Renal cortex interstitium (tissue), 15 donors: ENCODE measurements around the gene DZANK1. TPM values are rescaled to one million over a fixed set of nuclear protein-coding genes. Genes with fewer than 3 reads are reported as not detected.
A peak's percentile ranks its signal among the peaks of the same experiment; 100 is the strongest.
"Not testable (repeated sequence)": the region's sequence is repeated elsewhere in the genome, so short reads cannot be mapped to it uniquely, and the experiment has no call there.

Experiments
- DNase-seq, 11 donors: peaks; one replicate each; pipeline ENCODE4 v3.0.0-alpha.2; 2013; ENCODE audit warnings: low read depth in 9 of 11, low spot score in 4 of 11; ENCODE audit errors: extremely low read depth in 1 of 11
- long read RNA-seq, 16 experiments: transcript quantifications; one replicate each; lab custom pipeline, GENCODE V29; 2026
- polyA plus RNA-seq, 3 donors: library from polyadenylated mRNA; unstranded; fragments of 120-200 nt; gene quantifications; one replicate each; pipeline ENCODE4 v1.2.1, GENCODE V29; 2013; ENCODE audit not compliant: insufficient read length in 3 of 3

Gene DZANK1
- 10 to 100 TPM in 1 of 3 donors, 1 to 10 TPM in 2; 7.2 to 10.3 (median 7.3) TPM for polyA plus RNA-seq
- long read RNA-seq, donor 1 = 0 reads
- long read RNA-seq, donor 2 = 0 reads
- long read RNA-seq, donor 3 = 0 reads
- long read RNA-seq, donor 4 = 0 reads
- long read RNA-seq, donor 5, partial matches to known transcripts = 5 of 13 reads
- long read RNA-seq, donor 5, other reads (novel, unspliced or antisense) = 8 of 13 reads
- long read RNA-seq, donor 6 = 0 reads
- long read RNA-seq, donor 7 = 0 reads
- long read RNA-seq, donor 8 = 0 reads
- long read RNA-seq, donor 9 = 0 reads
- long read RNA-seq, donor 10, partial matches to known transcripts = 25 of 25 reads
- long read RNA-seq, donor 10, other reads (novel, unspliced or antisense) = 0 of 25 reads
- long read RNA-seq, donor 11 = 0 reads
- long read RNA-seq, donor 12 = 0 reads
- long read RNA-seq, donor 13, partial matches to known transcripts = 10 of 10 reads
- long read RNA-seq, donor 13, other reads (novel, unspliced or antisense) = 0 of 10 reads
- long read RNA-seq, donor 14 = 0 reads
- long read RNA-seq, donor 15 = 0 reads
- long read RNA-seq, donor 16, partial matches to known transcripts = 5 of 19 reads
- long read RNA-seq, donor 16, other reads (novel, unspliced or antisense) = 14 of 19 reads

DNA sequence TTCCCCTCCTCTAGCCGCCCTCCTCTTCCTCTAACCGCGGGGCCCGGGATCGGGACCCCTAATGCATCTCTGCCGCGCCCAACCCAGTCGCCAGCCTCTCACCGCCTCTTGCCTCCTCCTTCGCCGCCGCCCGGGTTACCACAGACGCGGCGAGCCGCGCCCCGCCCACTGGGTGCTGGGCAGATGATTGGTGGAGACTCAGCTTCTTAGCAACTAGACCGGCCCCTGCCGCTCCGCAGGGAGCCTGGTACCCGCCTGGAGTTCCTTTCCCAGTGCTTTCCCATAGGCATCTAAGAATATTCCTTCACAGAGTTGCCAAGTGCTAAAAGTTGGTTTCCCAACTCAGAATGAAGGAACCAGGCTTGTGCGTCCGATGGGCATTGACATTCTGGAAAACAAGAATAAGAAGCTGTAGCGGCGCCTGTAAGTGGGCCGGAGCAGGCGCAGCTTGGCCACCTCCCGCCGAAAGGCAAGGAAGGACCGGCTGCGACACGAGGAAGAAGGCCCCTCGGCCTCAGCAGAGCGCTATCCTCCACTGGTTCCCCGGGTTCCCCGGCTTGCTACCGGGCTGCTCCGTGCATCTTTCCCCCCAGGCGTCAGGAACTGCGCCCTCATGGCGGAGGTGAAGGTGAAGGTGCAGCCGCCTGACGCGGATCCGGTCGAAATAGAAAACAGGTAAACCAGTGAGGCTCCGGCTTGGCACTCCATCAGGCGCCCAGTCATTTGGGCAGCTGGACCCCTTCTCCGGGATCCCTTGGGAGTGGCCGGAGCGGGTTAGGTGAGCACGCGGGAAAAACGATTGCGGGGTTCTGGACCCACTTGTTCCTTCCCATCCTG, at the start of gene DZANK1, which contains the start of gene POLR3F:
DZANK1 (minus strand) TSS at position 137 of the 837 bp plus-strand sequence. CDS start 1,672 bp downstream, outside the sequence.
POLR3F (plus strand) TSS at position 497 of the 837 bp plus-strand sequence; CDS start at position 614, 117 bp downstream.
- peak; percentile 91 to 96 (median 93) for DNase-seq

DNA sequence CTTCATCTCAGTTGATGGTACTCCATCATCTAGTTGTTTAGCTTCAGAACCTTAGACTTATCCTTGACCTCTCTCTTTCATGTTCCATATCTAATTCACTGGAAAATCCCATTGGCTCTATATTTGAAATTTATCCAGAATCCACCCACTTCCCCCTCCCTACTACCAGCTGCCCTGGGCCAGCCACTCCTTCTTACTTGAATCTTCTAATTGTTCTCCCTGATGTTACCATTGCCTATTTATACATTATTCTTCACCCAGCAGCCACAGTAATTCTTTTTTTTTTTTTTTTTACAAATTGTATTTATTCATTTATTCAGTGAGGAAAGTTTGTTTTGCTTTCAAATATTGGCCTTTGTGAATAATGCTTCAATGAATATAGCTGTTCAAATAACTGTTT, 49.1 kb upstream of the DZANK1 start:
- no peak for DNase-seq

DNA sequence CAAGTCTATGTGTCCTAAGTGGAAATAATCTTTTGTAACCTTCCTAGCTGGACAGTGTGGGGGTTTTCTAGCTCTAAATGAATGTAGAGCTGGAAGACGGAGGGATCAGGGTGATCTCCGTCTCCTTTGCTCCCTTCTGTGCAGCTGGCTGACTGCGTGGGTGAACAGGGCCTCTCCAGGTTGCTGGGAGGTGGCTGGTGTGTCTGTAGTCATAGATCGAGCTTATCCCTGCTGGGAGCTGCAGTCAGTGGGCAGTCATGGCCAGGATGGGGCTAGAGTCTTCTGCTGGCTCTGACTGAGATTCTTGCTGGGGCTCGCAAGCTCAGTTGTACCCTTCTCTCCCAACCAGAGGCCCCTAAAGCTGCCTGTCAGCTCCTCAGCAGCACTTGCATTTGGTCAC, 47.3 kb upstream of the DZANK1 start:
- no peak for DNase-seq

DNA sequence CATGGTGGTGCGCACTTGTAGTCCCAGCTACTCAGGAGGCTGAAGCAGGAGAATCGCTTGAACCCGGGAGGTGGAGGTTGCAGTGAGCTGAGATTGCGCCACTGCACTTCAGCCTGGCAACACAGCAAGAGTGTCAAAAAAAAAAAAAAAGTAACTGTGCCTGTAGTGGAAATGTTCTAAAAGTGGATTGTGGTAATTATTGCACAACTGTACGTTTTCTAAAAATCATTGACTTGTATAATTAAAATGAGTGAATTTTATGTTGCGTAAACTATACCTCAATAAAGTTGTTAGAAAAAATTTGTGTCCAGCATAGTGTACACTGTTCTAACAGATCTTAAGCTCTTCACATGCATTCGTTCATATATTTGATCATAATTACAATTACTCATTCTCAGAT, 46.4 kb upstream of the DZANK1 start:
- no peak for DNase-seq

DNA sequence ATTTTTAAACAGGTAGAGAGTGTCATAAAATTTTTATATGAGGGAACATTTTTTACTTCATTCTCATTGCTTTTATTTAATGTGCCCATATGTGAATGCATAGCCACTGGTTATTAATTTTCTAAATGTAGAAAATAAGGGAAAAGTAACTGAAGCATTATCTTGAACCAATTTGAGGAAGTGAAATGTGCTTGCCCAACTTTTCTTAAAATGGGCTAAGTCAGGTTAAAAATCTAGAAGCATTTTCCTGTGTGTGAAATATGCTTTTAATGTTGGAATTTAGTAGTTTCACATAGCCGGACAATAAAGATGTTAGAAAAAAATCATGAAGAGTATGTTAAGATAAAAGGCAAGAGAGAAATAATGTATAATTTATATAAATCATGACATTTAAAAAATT, 44.7 kb upstream of the DZANK1 start:
- DNase-seq = no peak

DNA sequence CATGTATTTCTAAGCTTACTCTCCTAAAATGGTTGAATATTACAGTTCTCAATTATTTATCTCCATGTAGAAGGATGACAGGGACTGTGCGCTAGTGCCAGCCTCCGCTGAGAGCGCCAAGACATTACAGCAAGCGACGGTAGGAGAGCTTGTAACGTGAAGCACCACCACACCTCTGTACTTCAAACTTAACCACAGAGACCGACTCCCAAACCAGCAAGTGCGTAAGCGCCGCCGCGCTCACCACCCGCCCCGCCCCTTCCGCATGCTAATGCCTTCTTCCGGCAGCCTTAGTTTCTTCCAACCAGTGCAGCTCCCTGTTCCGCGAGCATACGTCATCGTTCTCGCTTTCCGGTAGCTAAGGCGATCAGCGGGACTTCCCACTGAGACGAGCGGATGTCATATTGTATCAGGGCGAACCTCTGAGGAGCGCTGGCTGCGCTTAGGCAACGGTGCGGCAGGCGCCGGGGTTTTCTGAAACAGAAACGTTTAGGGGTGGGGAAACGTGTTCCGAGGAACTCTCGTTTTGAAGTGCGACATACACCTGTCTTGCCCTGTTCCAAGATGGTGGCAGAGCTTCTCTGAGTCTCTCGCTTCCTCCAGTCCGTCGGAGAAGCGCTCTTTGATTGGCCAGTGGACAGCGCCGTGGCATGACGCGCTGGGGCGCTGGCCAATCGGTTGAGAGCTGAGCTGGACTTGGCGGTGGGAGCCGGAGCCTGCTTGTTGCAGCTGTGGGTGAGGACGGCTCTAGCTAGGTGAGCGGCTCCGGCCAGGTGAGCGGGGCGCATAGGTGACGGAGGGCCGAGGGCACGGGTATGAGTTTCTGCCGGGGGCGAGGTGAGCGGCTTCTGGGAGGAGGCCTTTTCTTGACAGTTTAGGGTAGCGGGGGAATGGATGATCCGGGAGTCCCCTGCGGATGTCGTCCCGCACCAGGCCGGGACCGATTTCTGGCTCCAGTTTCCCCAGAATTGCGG, 40.7 kb upstream of the DZANK1 start, which contains the start of gene SEC23B:
SEC23B (plus strand) TSS at position 723 of the 974 bp plus-strand sequence. CDS start 2,896 bp downstream, outside the sequence.
- peak; percentile 91 to 97 (median 95) for DNase-seq

DNA sequence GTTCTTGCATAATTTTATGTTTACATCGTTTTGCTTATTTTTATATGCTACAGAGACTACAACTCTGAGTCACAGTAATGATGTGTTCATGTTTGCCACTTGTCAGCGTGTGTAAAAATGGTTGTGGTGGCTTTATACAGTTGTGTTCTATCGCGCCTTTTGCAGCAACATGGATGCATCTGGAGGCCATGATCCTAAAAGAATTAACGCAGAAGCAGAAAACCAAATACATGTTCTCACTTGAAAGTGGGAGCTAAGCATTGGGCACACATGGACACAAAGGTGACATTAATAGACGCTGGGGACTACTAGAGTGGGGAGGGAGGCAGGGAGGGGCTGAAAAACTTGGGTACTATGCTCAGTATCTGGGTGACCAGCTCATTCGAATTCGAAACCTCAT, 39.9 kb upstream of the DZANK1 start:
- DNase-seq = no peak

DNA sequence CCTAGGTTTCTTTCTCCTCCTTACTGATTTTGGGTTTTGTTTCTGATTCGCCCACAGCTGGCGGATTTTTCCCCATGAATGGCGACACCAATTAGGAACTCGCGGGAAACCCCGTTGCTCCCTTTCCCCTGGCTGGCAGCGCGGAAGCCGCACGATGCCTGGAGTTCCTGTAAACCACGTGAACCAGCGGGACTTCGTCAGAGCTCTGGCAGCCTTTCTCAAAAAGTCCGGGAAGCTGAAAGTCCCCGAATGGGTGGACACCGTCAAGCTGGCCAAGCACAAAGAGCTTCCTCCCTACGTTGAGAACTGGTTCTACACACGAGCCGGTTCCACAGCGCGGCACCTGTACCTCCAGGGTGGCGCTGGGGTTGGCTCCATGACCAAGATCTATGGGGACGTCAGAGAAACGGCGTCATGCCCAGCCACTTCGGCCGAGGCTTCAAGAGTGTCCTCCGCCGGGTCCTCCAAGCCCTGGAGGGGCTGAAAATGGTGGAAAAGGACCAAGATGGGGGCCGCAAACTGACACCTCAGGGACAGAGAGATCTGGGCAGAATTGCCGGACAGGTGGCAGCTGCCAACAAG, 37.7 kb upstream of the DZANK1 start:
- no peak for DNase-seq

DNA sequence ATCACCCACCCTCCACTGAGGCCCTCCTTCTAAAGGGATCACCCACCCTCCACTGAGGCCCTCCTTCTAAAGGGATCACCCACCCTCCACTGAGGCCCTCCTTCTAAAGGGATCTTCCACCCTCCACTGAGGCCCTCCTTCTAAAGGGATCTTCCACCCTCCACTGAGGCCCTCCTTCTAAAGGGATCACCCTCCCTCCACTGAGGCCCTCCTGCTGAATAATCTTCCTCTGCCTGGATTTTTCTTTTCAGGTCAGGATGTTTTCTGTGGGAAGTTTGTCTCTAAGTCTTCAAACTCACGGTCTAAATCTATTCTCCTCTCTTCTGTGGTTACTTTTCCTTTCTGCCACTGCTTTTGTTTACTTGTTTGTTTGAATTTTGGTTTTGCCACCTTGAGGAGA, 34.8 kb upstream of the DZANK1 start:
- not testable (repeated sequence) for DNase-seq

DNA sequence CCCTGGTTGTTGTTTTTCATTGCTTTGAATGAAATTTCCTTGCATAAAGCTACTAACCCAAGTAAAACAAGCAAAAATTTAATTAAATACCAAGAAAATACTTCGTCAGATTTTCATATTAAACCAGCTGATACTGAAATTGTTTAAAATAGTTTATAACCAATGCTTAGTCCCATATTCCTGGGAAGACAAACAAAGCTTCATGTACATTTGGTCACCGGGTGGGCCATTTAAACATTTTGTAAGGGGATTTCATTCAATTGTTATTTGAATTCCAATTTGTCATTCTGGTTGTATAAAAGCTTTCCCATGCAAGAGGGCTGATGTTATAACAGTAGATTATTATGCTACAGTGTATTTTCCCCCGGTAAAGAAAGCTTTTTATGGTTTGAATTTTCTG, 30.8 kb upstream of the DZANK1 start:
- DNase-seq = no peak

DNA sequence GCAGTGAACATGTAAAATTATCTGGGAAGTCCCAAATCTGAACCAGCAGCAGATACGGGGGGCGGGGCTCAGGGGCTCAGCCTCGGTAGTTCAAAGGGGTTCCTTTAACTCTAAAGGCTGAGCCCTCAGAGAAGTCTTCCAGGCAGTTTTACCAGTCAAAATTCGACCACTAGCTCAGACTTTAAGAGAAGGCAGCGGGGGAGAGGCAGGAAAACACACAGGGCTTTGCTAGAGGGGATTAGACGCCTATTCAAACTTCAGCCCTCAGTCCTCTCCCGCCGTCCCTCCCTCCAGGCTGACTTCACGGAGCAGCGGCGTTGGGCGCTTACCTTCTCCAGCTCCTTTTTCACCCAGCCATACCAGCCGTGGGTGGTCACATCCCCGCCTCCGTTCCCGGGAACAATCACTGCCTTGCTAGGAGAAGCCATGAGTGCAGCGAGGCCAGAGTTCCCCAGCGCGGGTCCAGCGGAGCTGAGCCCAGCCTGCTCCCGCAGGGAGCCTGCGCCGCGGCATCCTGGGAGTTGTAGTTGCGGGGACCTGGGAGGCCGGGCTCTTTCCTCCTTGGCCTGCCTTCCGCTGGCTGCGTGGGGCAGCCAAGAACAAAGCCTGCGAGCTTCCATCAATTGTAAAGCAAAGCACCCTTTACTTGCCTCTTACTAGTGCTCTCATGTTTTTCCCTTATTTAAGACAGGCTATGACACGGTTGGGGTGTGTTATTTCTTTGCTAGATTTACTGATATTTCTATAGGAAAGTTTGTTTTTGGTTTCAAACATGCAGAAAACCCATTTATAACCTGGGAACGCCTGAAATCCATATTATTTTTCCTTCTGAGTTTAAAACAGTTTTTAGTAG, 30.1 kb upstream of the DZANK1 start, which contains the start of gene RBBP9:
RBBP9 (minus strand) TSS at position 486 of the 853 bp plus-strand sequence; CDS start at position 428, 58 bp downstream.
- DNase-seq = peak; percentile 63 to 85 (median 77)

DNA sequence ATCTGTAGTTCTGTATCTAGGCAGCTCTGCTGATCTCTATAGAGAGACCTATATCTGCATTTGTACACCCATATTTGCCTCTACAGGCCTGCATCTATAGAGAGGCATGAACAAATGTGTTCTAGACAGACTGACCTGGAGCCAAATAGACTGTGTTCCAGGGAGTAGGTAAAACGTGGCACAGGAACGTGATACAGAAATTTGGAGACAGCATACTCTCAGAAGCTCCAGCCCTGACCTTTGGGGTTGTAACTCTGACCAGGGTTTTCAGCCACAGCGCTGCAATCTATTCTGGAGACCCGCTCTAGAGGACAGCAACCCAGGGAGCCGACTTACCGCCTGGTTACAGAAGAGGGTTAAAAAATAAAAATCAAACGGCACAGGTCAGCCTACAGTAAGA, 29.2 kb upstream of the DZANK1 start:
- DNase-seq = peak in 1 of 11 donors; percentile 5

DNA sequence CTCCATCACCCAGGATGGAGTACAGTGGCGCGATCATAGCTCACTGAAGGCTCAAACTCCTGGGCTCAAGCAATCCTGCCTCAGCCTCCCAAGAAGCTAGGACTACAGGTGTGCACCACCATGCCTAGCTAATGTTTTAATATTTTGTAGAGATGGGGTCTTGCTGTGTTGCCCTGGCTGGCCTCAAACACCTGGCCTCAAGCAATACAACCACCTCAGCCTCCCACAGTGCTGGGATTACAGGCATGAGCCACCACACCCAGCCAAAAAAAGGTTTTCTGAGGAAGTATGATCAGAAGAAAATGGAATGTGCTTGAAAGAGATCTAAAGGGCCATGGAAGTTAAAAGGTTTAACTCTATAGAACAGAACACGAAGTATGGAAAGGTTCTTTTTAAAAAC, 21.5 kb upstream of the DZANK1 start:
- DNase-seq = no peak

DNA sequence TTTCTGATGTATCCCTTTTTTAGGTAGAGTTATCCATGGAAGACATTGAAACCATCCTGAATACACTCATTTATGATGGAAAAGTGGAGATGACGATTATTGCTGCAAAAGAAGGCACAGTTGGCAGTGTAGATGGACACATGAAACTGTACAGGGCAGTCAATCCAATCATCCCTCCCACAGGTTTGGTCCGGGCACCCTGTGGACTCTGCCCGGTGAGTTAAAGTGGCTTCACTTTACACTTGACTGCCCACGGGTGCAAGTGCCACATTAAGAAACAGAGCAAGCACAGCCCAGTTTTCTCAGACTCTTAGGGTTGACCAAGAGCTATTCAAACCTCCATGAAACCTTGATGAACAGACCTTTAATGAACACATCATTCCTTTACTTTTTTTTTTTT, 14.8 kb upstream of the DZANK1 start:
- DNase-seq = no peak

DNA sequence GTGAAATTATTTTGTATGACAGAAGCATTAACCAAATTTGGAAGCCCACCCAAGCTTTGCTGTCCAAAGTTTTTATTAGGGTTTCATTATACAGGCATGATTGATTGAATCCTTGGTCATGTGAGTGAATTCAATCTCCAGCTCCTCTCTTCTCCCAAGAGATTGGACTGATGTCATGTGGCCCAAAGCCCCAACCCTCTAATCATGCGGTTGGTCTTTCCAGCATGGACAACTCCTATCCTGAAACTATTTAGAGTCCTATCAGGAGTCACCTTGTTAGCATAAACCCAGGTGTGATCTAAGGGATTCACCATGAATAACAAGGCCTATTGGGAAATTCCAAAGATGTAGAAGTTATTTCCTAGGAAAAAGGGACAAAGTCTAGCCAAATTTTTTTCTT, 11.0 kb upstream of the DZANK1 start:
- DNase-seq = no peak

DNA sequence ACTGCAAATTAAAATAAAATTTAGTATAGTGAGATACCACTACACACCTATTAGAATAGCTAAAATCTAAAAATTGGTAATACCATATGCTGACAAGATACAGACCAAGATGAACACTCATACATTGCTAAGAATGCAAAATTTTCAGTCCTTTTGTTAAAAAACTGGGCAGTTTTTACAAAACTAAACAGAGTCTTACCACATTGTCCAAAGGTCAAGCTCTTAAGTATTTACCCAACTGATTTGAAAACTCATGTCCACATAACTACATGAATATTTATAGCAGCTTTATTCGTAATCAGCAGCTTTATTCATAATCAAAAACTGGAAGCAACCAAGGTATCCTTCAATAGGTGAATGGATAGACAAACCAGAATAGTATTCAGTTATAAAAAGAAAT, 10.4 kb upstream of the DZANK1 start:
- no peak for DNase-seq

DNA sequence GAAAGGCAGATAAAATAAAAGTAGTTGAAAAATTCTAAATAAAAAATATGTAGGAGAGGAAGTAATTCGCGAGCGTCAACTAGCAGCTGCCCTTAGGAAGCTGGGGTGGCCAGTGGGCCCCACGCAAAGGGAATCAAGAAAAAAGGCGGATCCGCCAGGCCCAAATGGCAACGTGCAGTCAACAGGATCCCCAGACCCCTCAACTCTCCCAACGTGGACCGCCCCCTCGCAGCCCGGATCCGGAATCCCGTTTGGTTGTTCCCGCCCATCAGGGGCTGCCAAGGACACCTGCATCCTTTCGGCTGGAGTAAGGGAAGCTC, 296 bp downstream of the DZANK1 start:
- peak in 1 of 11 donors; percentile 73 for DNase-seq
